ENCODE data around the gene CRYAB.

Gene CRYAB, protein sequence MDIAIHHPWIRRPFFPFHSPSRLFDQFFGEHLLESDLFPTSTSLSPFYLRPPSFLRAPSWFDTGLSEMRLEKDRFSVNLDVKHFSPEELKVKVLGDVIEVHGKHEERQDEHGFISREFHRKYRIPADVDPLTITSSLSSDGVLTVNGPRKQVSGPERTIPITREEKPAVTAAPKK

DNA sequence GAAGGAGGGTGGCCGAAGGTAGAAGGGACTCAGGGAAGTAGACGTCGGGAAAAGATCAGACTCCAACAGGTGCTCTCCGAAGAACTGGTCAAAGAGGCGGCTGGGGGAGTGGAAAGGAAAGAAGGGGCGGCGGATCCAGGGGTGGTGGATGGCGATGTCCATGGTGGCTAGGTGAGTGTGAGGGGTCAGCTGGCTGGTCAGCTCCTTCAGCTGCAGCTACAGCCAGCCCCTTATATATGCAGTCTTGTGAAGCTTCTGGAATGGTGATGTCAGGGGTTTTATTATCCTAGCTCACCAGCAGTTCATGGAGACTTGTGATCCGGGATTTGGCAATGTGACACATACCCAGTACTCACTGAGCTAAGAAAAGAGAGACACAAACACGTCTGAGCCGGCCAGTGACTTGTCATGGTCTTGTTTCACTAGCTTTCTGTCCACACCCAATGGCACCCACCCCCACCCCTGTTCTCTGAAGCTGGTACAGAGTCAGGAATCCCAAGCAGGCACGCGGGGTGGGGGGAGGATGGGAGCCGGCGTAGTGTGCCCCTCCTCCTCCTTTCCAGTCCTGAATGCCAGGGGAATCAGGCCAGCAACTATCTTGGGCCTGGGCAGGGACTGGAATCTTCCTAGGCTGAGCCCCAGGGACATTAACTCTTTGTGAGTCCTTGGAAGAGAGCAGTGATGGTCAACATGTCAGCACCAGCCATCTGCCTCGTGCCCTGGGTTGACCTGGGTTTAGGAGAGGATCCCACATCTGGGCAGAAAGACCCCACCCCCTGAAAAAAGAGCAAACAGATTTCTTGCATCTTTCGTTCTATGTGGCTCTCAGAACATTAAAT, at the start of gene CRYAB:
TSS of gene CRYAB (minus strand) at position 208 of the 839 bp plus-strand sequence. CDS start at position 162, 46 bp downstream.
- peak; percentile 86 for DNase-seq (ENCODE audit: low spot score)

DNA sequence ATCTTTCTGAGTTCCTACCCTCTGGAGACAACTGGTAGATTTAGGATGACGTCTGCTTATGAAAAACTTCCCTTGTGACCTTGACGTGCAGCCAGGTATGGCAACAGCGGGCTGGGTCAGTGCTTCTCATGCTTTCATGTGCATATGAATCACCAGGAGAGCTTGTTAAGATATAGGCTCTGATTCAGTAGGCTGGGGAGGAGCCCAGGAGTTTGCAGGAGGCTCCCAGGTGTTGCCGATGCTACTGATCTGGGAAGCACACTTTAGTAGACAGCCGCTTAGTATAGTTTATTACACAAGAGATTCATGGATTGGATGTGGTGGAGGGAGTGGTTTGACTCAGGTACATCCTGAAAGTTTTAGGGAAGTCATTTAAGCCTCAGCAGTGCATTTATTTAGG, 49.3 kb upstream of the CRYAB start:
- DNase-seq (ENCODE audit: low spot score), result no peak

DNA sequence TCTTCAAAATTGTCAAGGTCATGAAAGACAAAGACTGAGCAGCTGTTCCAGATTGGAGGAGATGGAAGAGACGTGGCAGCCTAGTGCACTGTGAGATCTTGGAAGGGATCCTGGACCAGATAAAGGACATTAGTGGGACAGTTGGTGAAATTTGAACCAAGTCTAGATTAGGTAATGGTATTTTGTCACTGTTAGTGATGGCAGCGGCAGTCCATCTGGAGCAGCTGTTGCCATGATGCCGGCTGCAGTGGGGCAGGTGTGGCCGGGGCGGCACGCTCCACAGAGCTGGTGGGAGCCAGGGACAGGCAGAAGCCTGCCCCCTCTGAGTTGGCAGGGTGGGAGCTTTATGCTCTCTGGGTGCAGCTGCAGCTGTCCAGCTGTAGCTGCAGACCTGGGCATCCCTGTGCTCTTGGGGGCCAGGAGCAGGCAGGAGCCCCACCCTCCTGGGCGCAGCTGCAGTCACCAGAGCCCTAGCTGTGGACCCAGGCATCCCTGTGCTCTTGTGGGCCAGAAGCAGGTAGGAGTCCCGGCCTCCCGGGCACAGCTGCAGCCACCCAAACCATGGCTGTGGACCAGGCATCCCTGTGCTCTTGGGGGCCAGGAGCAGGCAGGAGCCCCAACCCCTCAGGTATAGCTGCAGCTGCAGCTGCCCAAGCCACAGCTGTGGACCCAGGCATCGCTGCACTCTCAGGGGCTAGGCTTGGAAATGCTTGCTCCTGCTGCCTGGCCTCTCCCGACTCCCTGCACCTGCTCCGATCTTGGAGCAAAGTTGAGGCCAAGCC, 46.3 kb upstream of the CRYAB start:
- no peak for DNase-seq (ENCODE audit: low spot score)

DNA sequence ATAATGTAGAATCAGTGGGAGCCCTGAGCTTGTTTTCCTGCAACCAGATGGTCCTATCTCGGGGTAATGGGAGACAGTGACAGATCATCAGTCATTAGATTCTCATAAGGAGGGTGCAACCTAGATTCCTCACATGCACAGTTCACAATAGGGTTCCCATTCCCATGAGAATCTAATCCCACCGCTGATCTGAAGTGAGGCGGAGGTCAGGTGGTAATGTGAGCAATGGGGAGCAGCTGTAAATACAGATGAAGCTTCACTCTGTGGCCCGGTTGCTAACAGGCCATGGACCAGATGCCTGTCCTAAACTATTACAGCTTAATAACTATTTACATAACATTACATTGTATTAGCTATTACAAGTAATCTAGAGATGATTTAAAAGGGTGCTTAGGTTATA, 42.6 kb upstream of the CRYAB start:
- no peak for DNase-seq (ENCODE audit: low spot score)

DNA sequence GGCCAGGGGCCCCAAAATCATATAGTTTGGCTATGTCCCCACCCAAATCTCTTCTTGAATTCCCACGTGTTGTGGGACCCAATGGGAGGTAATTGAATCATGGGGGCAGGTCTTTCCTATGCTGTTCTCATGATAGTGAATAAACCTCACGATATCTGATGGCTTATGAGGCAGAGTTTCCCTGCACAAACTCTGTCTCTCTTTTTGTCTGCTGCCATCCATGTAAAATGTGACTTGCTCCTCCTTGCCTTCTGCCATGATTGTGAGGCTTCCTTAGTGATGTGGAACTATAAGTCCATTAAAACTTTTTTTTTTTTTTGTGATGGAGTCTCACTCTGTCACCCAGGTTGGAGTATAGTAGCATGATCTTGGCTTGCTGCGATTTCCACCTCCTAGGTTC, 40.0 kb upstream of the CRYAB start:
- no peak for DNase-seq (ENCODE audit: low spot score)

DNA sequence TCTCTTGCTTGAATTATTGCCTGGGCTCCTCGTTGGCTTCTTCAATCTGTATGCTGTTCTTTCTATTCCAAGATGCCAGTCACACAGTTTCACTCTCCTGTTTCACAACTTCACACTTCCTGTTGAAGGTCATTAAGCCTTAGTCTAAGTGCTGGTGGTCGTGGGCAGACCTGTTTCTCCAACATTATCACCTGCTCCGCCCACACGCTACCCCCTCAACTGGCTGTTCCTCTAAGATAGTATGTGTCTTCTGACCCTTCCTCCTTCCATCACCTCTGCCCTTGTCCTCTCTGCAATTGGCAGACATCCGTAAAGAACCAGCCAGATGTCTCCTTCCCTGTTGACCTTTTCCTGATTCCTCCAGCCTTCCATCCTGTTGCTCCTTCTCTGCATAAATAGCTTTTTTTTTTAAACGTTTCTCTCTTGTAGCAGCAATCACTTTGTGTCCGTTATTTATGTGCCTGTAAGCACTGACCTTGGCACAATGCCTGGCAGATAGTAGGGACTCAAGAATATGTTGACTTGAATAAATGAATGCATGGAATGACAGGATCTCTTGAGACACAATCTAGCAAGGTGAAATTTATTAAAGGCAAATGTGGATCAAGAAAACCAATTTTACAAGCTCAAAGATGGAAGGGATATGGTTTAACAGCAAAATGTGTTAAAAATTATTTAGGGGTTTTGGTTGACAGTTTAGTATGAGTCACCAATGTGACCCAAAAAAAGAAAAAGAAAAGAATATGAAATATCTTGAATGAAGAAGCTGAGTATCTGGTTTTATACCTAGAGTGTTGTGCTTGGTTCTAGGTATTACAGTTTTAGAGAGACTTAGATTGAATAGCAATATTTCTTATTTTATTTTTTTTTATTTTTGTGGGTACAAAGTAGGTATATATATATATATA, 38.2 kb upstream of the CRYAB start:
- DNase-seq (ENCODE audit: low spot score), result no peak

DNA sequence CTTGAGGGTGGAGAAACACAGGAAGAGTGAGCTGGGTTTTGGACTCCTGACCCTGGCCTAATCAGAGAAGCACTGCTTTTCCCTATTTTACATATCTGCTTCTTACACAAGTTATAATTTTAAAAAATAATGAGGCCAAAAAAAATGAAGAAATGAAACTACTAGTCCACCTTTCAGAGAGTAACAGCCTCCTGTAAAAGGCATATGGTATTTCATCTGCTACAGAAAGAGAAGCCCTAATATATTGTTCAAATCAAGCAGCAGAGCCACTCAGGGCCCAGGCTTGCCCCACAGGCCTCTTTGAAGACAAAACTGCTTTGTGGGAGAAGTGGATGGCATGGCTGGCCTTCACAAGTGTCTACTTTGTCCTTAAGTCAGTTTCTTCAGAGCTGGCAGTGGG, 35.6 kb upstream of the CRYAB start:
- DNase-seq (ENCODE audit: low spot score), result no peak

DNA sequence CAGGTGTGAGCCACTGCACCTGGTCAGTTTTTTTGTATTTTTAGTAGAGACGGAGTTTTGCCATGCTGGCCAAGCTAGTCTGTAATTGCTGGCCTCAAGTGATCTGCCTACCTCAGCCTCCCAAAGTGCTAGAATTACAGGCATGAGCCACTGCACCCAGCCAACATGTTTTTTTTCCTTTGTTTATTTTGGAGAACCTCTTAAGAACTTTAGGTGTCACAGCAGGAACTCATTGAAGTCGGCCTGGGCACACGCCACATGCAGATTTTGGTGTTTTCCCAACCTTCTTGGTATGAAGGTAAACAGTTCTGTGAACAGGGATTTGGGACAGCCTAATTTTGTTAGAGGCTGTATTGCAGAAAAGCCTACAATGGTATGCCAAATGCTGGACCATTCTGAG, 34.9 kb upstream of the CRYAB start:
- DNase-seq (ENCODE audit: low spot score), result no peak

DNA sequence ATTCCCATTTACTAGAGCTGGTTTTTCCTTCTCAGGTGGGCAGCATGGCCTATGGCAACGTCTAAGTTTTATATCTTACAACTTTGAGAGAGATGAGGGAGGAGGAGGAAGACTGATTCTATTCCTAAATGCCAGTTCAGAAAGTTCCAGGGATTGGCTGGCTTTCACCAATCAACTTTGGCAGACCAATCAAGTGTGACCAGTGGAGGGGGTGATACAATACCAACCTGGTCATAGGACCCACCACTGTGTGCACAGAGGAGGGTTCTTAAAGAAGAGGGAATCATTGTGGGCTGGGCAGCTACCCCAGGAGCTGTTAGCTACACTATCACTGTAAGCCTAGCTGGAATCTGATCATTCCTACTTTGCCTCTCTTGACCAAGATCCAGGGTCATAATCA, 33.6 kb upstream of the CRYAB start:
- DNase-seq (ENCODE audit: low spot score), result no peak

DNA sequence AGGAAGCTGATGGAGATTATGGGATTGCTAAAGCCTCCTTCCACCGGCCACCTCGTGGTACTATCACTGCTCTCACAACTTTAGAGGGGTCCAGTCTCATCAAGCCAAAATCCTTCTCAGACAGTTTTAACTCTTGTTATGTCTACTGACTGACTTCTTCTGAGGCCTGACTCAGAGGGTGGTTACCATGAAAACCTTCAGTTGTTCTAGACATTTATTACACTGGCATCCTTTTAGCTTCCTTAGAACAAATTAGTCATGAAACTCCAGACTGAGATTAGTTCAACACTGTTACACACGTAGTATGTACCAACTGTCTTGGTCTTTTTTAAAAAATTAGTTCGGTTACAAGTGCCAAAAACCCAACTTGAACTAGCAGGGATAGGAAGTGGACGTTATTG, 33.1 kb upstream of the CRYAB start:
- peak; percentile 59 for DNase-seq (ENCODE audit: low spot score)

DNA sequence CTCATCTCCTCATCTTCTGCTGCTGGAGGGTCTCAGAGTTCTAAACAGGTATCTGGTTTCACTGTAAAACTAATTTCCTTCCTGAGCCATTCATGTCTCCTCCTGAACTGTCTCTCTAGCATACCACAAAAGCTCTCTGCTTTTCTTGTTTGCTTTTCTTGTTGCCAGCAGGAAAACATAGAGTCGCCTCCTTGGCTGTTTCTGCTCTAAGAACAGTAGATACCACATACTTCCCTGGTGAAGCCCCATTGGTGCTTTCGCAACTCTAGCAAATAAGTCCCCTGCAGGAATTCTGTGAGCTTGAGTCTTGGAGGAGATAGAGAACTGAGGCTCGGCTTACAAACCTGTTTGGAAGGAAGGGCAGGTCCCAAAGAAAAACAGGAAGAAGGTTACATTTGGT, 32.6 kb upstream of the CRYAB start:
- DNase-seq (ENCODE audit: low spot score), result peak; percentile 65

DNA sequence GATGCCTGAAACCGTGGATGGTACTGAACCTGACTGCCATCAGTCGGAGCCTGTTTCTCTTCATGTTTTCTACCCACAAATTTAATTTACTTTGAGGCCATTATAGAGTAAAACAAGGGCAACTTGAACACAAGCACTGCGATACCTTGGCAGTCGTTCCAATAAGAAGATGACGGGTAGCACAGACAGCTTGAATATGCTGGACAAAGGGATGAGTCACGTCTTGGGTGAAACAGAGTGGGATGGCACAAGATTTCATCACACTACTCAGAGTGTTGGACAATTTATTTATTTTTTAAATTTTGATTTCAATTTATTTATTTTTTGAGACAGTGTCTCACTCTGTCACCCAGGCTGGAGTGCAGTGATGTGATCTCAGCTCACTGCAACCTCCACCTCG, 31.3 kb upstream of the CRYAB start:
- no peak for DNase-seq (ENCODE audit: low spot score)

DNA sequence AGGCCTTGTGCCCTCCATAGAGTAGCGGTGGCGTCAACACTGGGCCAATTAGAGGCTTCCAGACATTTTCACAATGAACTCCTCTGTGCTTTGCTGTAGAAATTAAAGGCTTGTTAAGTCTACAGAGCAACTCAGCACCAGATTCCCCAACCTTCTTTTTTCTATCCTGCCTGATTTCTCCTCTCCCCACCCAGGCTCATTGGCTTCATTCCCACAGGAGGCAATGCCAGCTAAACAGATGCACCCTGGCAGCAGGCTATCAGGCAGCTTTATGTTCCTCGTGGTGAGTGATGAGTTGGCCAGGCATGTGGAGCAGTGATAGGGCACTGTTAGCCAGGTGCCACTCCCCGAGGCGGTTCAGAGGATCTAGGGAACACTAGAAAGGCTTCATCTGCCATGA, 30.4 kb upstream of the CRYAB start:
- DNase-seq (ENCODE audit: low spot score), result no peak

DNA sequence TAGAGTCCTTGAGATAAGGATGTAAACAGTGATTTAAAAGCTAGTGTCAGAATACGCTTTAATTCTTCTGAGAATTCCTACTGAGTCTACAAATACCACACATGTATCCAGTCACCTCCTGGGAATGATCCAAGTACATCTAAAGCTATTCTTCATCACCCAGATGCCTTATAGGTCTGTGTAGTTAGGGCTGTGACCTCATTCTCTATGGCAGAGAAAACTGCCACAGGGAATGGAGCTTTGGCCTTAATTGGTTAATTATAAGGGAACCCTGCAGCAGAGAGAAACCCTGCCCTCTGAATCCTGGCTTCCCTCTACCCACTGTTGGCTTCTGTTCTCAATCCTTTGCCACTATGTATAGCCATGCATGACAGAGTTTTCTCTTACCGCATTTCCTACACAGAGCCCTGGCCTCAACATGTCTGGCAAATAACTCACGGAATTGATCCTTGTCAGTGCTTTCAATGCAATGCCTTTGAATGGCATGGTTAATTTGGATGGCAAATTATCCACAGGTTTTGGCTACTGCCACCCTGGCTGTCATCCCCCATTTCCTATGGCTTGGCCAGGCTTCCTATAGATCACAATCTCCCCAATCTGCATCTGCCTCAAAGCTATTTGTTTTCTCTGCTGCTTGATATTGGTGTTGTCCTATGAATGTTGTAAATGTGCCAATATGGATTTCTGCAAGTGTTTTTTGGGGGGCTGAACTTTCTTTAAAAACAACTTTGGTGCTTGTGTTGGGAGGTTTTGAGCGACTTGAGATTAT, 28.4 kb upstream of the CRYAB start:
- DNase-seq (ENCODE audit: low spot score), result peak; percentile 72

DNA sequence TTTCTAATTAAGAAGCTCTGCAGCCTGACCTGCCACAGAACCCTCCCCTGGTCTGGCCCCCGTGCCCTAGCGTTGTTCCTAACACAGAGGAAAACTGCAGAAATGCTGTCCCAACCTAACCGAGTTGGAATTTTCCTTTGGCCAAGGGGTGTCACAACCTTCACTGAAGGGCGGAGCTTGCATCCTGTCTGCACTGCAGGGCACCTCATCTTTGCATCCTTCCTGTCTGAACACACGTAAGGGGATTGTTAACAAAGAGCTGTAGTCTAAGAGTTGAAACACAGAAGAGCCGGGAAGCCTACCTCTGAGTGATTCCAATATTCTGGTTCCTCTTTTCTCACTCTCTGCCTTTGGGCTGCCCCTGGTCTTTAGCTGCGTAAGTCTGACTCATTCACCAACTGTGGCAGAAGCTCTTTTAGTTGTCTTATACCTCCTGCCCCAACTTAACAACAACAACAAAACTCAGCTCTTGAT, 27.2 kb upstream of the CRYAB start:
- DNase-seq (ENCODE audit: low spot score), result no peak

DNA sequence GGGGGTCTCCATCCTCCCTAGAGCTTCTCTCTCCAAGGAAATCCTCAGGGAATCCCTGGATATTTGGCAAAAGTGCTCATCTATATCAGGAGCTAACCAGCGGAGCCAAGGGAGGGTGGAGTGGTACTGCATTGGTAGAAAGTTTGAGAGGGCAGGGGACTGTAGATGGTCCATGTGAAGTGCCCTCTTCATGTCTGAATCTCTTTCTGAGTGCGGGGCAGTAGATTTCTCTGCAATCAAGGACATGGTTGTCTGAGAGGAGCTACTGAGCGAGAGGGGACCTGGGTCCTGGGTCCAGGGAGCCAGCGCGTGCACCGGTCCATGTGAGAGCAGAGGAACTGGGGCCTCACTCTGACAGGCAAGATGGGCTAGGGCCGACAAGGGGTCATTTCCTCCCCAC, 26.3 kb upstream of the CRYAB start:
- no peak for DNase-seq (ENCODE audit: low spot score)

DNA sequence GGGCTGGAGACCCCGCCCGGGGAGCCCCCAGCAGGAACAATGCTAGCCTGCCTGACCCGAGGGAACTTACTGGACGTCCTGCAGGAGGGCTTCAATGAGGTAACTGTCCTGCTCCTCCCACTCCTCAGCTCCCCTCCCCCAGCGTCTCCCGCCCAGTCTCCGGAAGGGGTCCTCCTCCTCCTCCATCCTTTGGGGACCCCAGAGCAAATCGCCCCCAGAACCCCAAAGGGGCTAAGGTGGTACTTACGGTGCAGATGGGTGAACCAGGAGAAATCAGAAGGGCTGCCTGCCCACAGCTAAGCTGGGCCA, 25.8 kb upstream of the CRYAB start:
- no peak for DNase-seq (ENCODE audit: low spot score)

DNA sequence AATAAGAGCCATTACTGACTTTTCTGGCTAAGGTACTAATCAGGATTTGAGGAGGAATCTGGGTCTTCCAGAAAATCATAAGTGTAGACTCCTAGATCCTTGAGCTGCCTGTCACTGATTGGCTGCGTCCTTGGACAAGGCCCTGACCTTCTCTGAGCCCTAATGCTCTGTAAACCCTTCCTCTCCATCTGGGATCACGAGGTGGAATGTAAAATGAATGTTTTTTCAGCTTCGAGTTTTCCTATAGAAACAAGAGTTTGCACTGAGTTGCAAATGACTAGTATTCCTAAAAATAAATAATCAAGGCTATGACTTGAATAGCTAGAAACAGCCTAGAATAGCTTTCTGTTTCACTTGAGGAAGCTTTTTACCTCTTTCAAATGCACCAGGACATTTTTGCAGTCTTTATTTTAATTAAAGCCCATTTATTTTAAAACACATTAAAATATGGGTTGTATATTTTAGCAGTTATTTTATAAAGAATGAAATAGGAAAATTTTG, 24.5 kb upstream of the CRYAB start:
- no peak for DNase-seq (ENCODE audit: low spot score)

DNA sequence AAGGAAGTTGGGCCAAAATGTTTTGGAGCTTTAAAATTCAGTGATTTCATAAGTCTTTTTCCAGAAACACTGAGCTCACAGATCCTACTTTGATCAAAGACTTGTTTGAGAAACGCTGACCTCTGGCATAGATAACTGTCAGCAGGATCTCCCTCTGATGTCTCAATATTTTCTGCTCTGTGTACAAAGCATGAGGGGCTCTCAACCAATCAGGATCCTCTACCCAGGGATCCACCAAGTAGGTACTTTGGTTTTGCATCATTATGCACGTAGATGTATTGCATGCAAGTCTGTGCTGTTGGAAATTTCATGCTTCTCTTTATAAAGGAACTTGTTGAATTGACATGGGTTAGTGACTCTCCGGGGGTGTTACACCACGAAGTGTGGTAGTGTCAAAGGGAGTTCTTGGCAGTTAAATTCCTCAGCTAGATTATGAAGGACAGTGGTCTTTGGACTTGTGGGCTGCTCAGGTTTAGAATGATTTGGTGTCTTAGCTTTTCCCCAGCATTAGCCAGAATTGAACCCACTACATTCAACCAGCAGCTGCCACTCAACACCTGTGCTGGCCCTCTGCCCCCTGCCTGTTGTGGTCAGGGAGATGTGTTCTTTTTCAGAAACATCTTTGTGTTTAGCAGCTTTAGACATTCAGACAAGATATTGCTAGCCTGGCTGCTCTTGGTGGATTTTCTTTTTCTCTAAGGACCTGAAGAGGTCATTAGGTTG, 23.9 kb upstream of the CRYAB start:
- DNase-seq (ENCODE audit: low spot score), result no peak

DNA sequence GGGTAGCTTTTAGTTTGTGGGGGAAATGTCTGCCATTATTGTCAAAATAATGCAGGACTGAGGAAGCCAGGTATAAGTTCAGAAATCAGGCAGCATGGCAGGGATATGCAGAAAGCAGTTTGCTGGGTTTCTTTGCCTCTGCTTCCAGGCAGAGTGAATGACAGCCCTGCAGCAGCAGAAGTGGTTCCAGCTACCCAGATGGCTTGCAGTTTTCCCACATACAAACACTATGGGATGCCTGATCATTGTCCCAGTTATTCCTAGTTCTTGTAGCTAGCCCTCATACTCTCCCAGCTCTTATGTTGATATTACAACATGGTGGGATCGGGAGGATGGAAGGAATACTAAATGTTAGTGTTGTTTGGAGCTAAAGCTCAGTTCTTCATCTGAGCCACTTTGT, 22.7 kb upstream of the CRYAB start:
- no peak for DNase-seq (ENCODE audit: low spot score)
